Caco-2 (cell line): Measurements from ENCODE around the gene EML3. TPM values are rescaled to one million over a fixed set of nuclear protein-coding genes. Genes with fewer than 3 reads are reported as not detected.
A peak's percentile ranks its signal among the peaks of the same experiment; 100 is the strongest.

ENCODE experiments used
- BruUV-seq: library from RNA; stranded (reverse); fragments of 400-500 nt; replicated peaks from 2 replicates; lab custom pipeline; 2021; lab: Mats Ljungman, UMichigan
- CTCF ChIA-PET: fragments of 300-600 bp; sonication (Branson Sonifier 250); formaldehyde crosslinking; loops from one replicate; lab custom pipeline; 2022; ENCODE audit warnings: antibody characterized with exemption; lab: Charles Lee
- POLR2A ChIA-PET: fragments of 300-600 bp; sonication (Branson Sonifier 250); formaldehyde crosslinking; loops from one replicate; lab custom pipeline; 2022; ENCODE audit warnings: antibody characterized with exemption; lab: Charles Lee
- DNase-seq, 2 experiments: peaks; one replicate each; pipeline versions ENCODE4 v3.0.0 to v3.0.0-alpha.2; 2020 to 2022
- H3K27me3 ChIP-seq: replicated peaks from 2 replicates; pipeline ENCODE4 v1.6.0; 2011; ENCODE audit warnings: low read length; ENCODE audit not compliant: control insufficient read depth, insufficient read depth
- H3K36me3 ChIP-seq: 2 replicates; pipeline ENCODE4 v1.5.1; 2011; ENCODE audit warnings: low read length; ENCODE audit not compliant: control insufficient read depth, insufficient read depth
- H3K4me1 ChIP-seq: fragments of 250-450 bp; sonication (Bioruptor Pico); 2 replicates; pipeline ENCODE4 v1.5.1; 2020; ENCODE audit warnings: mild to moderate bottlenecking
- H3K4me3 ChIP-seq: 2 replicates; pipeline ENCODE4 v1.5.1; 2011; ENCODE audit warnings: low read depth, mild to moderate bottlenecking, control low read depth, low read length
- H3K9me3 ChIP-seq: fragments of 250-450 bp; sonication (Bioruptor Pico); 2 replicates; pipeline ENCODE4 v1.5.1; 2020; ENCODE audit warnings: mild to moderate bottlenecking, moderate library complexity
- H3K27ac Mint-ChIP-seq: one replicate; pipeline ENCODE4 v1.8.0; 2022; ENCODE audit warnings: mixed read lengths; ENCODE audit not compliant: unreplicated experiment
- H3K27me3 Mint-ChIP-seq: one replicate; pipeline ENCODE4 v1.8.0; 2022; ENCODE audit warnings: mixed read lengths; ENCODE audit not compliant: insufficient read depth, unreplicated experiment
- H3K36me3 Mint-ChIP-seq: one replicate; pipeline ENCODE4 v1.8.0; 2022; ENCODE audit warnings: mild to moderate bottlenecking, mixed read lengths; ENCODE audit not compliant: insufficient read depth, unreplicated experiment
- H3K4me1 Mint-ChIP-seq: one replicate; pipeline ENCODE4 v1.8.0; 2022; ENCODE audit warnings: low read depth, mixed read lengths; ENCODE audit not compliant: unreplicated experiment
- H3K4me3 Mint-ChIP-seq: one replicate; pipeline ENCODE4 v1.8.0; 2022; ENCODE audit warnings: mild to moderate bottlenecking, moderate library complexity, mixed read lengths; ENCODE audit not compliant: unreplicated experiment
- H3K9me3 Mint-ChIP-seq: one replicate; pipeline ENCODE4 v1.8.0; 2022; ENCODE audit warnings: mixed read lengths; ENCODE audit not compliant: unreplicated experiment
- intact Hi-C: fragments of 100-400 bp; cut with micrococcal nuclease; formaldehyde crosslinking; loops from one replicate; pipeline ENCODE4 v1.10.0; 2022; ENCODE audit not compliant: unreplicated experiment
- total RNA-seq: library from RNA; stranded (reverse); gene quantifications from 2 replicates; pipeline ENCODE4 v1.2.3, GENCODE V29; 2022
- TF ChIP-seq, protein P1 (sequence below), 2 experiments: fragments of 200-600 bp in 1 of 2; IDR thresholded peaks; 1 replicate in 1 of 2; 2 replicates in 1 of 2; pipeline versions ENCODE4 v1.5.1 to v1.8.0; 2011 to 2022; ENCODE audit warnings: antibody characterized with exemption in 1 of 2, control low read depth in 1 of 2, inconsistent platforms in 1 of 2, low read depth in 1 of 2, low read length in 1 of 2, mild to moderate bottlenecking in 1 of 2, moderate library complexity in 1 of 2; ENCODE audit not compliant: insufficient read depth in 1 of 2, severe bottlenecking in 1 of 2, unreplicated experiment in 1 of 2

The EML3 gene
- total RNA-seq, 1 experiment from 2014 or later, result 61.2 TPM

DNA sequence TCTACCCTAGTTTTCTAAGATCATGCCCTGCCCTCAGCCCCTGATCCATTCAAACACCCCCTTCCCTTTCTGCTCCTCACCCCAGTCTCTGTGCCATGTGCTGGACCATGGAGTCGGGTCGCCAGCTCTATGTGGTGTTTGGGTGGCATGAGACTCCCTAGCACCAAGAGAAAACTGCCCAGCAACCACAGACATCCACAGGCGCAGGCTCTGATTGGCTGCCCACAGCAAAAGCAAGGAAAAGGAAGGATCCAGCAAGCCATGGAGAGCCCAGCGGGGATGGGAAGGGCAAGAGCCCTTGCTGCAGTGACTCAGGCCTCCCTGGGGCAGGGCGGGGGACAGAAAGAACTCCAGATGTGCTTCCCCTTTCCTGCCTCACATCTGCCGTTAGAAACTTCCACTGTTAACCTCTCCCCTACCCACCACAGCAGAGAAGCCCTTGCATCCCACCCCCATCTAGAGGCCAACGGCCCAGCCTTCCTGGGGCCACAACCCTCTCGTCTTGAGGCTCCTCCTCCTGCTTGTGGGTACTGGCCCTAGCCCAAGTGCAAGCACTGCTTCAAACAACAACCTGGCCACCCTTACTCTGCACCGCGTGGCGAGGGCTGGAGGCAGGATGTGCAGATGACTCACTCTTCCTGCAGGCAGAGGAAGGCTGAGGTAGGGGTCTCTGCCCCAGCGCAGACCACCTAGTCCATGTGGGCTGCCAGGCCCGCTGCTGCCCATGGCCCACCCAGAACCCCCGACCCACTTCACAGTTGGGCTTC, 56.3 kb downstream of the EML3 start:
- peaks cover 70% of the 10 kb centered on the region for H3K4me1 Mint-ChIP-seq
- peak overlapping the region; percentile 25 for H3K4me3 Mint-ChIP-seq
- Histone ChIP-seq H3K27me3 (no peaks in the 10 kb centered on the region), H3K9me3 (no peaks in the 10 kb centered on the region), H3K36me3 (peaks cover 4% of the 10 kb centered on the region; the same call in 1 of the 2 replicates), H3K4me1 (peaks cover 89% of the 10 kb centered on the region), H3K4me3 (no peak overlapping the region)
- CTCF ChIA-PET, result interaction anchor here (1.0 to 1.6 kb wide), 3 partner anchors 13 to 132 kb away, joined by 4 to 7 read pairs (median 4); no protein-coding TSS in a partner anchor
- BruUV-seq, result no TSS peak
- no peaks in the 10 kb centered on the region for H3K9me3 Mint-ChIP-seq
- H3K27me3 Mint-ChIP-seq, result no peaks in the 10 kb centered on the region
- intact Hi-C loops, result no loop called here
- peak overlapping the region; percentile 96 for H3K27ac Mint-ChIP-seq
- TF ChIP-seq, protein P1, sequence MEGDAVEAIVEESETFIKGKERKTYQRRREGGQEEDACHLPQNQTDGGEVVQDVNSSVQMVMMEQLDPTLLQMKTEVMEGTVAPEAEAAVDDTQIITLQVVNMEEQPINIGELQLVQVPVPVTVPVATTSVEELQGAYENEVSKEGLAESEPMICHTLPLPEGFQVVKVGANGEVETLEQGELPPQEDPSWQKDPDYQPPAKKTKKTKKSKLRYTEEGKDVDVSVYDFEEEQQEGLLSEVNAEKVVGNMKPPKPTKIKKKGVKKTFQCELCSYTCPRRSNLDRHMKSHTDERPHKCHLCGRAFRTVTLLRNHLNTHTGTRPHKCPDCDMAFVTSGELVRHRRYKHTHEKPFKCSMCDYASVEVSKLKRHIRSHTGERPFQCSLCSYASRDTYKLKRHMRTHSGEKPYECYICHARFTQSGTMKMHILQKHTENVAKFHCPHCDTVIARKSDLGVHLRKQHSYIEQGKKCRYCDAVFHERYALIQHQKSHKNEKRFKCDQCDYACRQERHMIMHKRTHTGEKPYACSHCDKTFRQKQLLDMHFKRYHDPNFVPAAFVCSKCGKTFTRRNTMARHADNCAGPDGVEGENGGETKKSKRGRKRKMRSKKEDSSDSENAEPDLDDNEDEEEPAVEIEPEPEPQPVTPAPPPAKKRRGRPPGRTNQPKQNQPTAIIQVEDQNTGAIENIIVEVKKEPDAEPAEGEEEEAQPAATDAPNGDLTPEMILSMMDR (IDR thresholded peaks at IDR 0.05; ENCODE audit: insufficient read depth in 1 of 2, low read depth in 1 of 2, low read length in 1 of 2, severe bottlenecking in 1 of 2, unreplicated experiment in 1 of 2), result no peak
- H3K36me3 Mint-ChIP-seq, result peaks cover 93% of the 10 kb centered on the region
- POLR2A ChIA-PET, result interaction anchor here (0.8 to 1.8 kb wide), 3 partner anchors 9 to 18 kb away, joined by 3 to 6 read pairs (median 4); partner anchors contain the start of genes AHNAK and EEF1G
- peak; percentile 57 to 78 for DNase-seq

DNA sequence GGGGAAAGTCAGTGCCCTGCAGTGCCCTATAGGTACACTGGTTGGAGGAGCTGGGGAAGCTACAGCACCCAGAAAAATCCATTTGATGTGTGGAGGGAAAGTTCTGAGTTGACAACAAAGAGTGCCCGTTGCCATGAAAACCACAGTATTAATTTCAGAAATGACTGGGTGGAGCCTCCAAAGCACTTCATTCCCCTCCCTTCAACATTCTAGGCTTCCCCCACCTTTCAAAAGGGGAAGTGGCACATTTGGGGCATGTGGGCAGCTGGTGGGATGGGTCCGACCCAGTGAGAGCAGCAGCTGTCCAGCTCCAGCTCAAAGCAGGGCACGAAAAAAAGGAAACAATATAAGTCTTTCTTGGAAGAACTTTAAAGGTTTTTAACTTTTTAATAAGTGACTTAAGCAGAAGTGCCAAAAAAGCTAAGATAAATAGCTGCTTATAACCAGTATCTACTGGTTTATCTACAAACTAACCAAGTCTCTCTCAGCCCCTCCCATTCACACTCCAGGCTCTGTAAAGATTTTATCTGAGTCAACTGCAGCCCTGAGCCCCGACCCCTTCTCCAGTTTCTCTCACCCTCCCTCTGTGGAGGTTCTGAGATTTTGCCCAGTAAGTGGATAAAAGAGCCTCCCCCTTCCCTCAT, 57.0 kb downstream of the EML3 start:
- no peaks in the 10 kb centered on the region for H3K9me3 ChIP-seq
- H3K4me1 ChIP-seq, result peaks cover 89% of the 10 kb centered on the region
- no TSS peak for BruUV-seq
- Mint-ChIP-seq H3K36me3 (peaks cover 93% of the 10 kb centered on the region), H3K27ac (peak overlapping the region; percentile 96), H3K4me3 (peak overlapping the region; percentile 25), H3K27me3 (no peaks in the 10 kb centered on the region), H3K9me3 (no peaks in the 10 kb centered on the region), H3K4me1 (peaks cover 65% of the 10 kb centered on the region)
- ChIA-PET POLR2A (interaction anchor here (0.5 to 1.8 kb wide), 3 partner anchors 9 to 97 kb away, joined by 3 to 6 read pairs (median 4); partner anchors contain the start of genes AHNAK and EEF1G), CTCF (interaction anchor here (0.6 to 1.9 kb wide), 3 partner anchors 12 to 131 kb away, joined by 3 to 6 read pairs (median 4); no protein-coding TSS in a partner anchor)
- H3K36me3 ChIP-seq, result peaks cover 4% of the 10 kb centered on the region; the same call in 1 of the 2 replicates
- H3K27me3 ChIP-seq, result no peaks in the 10 kb centered on the region
- no peak overlapping the region for H3K4me3 ChIP-seq
- TF ChIP-seq, protein P1 (IDR thresholded peaks at IDR 0.05; ENCODE audit: insufficient read depth in 1 of 2, low read depth in 1 of 2, low read length in 1 of 2, severe bottlenecking in 1 of 2, unreplicated experiment in 1 of 2), result no peak
- intact Hi-C loops, result no loop called here
- no peak for DNase-seq
